HepG2 (cell line): ENCODE measurements around the gene JAKMIP2. TPM values are rescaled to one million over a fixed set of nuclear protein-coding genes. Genes with fewer than 3 reads are reported as not detected.
A peak's percentile ranks its signal among the peaks of the same experiment; 100 is the strongest.

Experiments used
- CAMTA2 ChIP-seq: sonication (generic); formaldehyde crosslinking; IDR thresholded peaks from 2 replicates; pipeline ENCODE4 v1.4.0; 2020; ENCODE audit warnings: mild to moderate bottlenecking, missing genetic modification reagents, borderline replicate concordance
- GABPA ChIP-seq, 2 experiments: IDR thresholded peaks; 2 replicates each; pipeline ENCODE4 v1.6.1; 2011 to 2016; ENCODE audit warnings: low read depth in 2 of 2, low read length in 1 of 2, missing biosample characterization in 1 of 2, missing genetic modification characterization in 1 of 2
- HDAC1 ChIP-seq: sonication (generic); formaldehyde crosslinking; IDR thresholded peaks from 2 replicates; pipeline ENCODE4 v1.5.1; 2020; ENCODE audit warnings: mild to moderate bottlenecking, missing genetic modification reagents
- ISX ChIP-seq: sonication (generic); formaldehyde crosslinking; conservative IDR thresholded peaks from 2 replicates; pipeline ENCODE4 v1.5.0; 2020; ENCODE audit warnings: missing genetic modification reagents
- KDM3A ChIP-seq: IDR thresholded peaks from 2 replicates; pipeline ENCODE4 v1.6.1; 2018; ENCODE audit warnings: low read depth, missing compliant biosample characterization
- MAFK ChIP-seq, 2 experiments: IDR thresholded peaks in 1 of 2; conservative IDR thresholded peaks in 1 of 2; 2 replicates each; pipeline ENCODE4 v1.6.1; 2011; ENCODE audit warnings: improper control_type of control experiment in 2 of 2, low read length in 2 of 2
- RBAK ChIP-seq: sonication (generic); formaldehyde crosslinking; IDR thresholded peaks from 2 replicates; pipeline ENCODE4 v1.5.1; 2020; ENCODE audit warnings: mild to moderate bottlenecking, missing genetic modification reagents
- SKI ChIP-seq: fragments of 450-650 bp; IDR thresholded peaks from one replicate; pipeline ENCODE4 v1.6.1; 2018; ENCODE audit warnings: mild to moderate bottlenecking; ENCODE audit not compliant: partially characterized antibody
- SP2 ChIP-seq: sonication (generic); formaldehyde crosslinking; IDR thresholded peaks from 2 replicates; pipeline ENCODE4 v1.5.1; 2020; ENCODE audit warnings: mild to moderate bottlenecking, missing genetic modification reagents
- THYN1 ChIP-seq: sonication (generic); formaldehyde crosslinking; IDR thresholded peaks from 2 replicates; pipeline ENCODE4 v1.8.1; 2023; ENCODE audit warnings: low read depth, mild to moderate bottlenecking, moderate library complexity, missing genetic modification reagents, borderline replicate concordance
- ZFP36L1 ChIP-seq: sonication (generic); formaldehyde crosslinking; IDR thresholded peaks from 2 replicates; pipeline ENCODE4 v1.8.0; 2022; ENCODE audit warnings: mild to moderate bottlenecking, missing genetic modification reagents, moderate library complexity
- ZMAT3 ChIP-seq: sonication (generic); formaldehyde crosslinking; conservative IDR thresholded peaks from 2 replicates; pipeline ENCODE4 v1.7.0; 2021; ENCODE audit warnings: missing genetic modification reagents
- ZNF121 ChIP-seq: sonication (generic); formaldehyde crosslinking; IDR thresholded peaks from 2 replicates; pipeline ENCODE4 v1.5.0; 2020; ENCODE audit warnings: mild to moderate bottlenecking, missing genetic modification reagents
- ZNF124 ChIP-seq: sonication (generic); formaldehyde crosslinking; IDR thresholded peaks from 2 replicates; pipeline ENCODE4 v1.4.0; 2020; ENCODE audit warnings: missing genetic modification reagents
- ZNF761 ChIP-seq: sonication (generic); formaldehyde crosslinking; conservative IDR thresholded peaks from 2 replicates; pipeline ENCODE4 v1.4.0; 2020; ENCODE audit warnings: mild to moderate bottlenecking, missing genetic modification reagents
- ZNF766 ChIP-seq: sonication (generic); formaldehyde crosslinking; IDR thresholded peaks from 2 replicates; pipeline ENCODE4 v1.5.0; 2020; ENCODE audit warnings: missing genetic modification reagents, borderline replicate concordance
- ZNF839 ChIP-seq: sonication (generic); formaldehyde crosslinking; IDR thresholded peaks from 2 replicates; pipeline ENCODE4 v1.4.0; 2020; ENCODE audit warnings: missing genetic modification reagents, mild to moderate bottlenecking, borderline replicate concordance
- polyA plus RNA-seq, 8 experiments: library from polyadenylated mRNA; depleted of rRNA in 3 of 8; stranded (reverse) in 7 of 8; unstranded in 1 of 8; fragments of >200 nt; fragmentation: Illumina TruSeq in 4 of 8; extraction: Trizol in 4 of 8; gene quantifications; 2 replicates each; pipeline versions ENCODE4 v1.2.1 to v1.2.3, GENCODE V29; 2011 to 2016; ENCODE audit warnings: low read depth in 4 of 8, missing spikeins in 1 of 8, mixed read lengths in 1 of 8; ENCODE audit not compliant: insufficient read depth in 1 of 8
- total RNA-seq, 5 experiments: library from RNA; depleted of rRNA; stranded (reverse); fragments of >200 nt; fragmentation: Illumina TruSeq; extraction: Trizol; gene quantifications; 2 replicates each; pipeline ENCODE4 v1.2.3, GENCODE V29; 2016; ENCODE audit warnings: low read depth in 1 of 5
- TF ChIP-seq, protein P1 (sequence below): IDR thresholded peaks from 2 replicates; pipeline ENCODE4 v1.6.1; 2012; ENCODE audit warnings: low read depth, low read length, improper control_type of control experiment
- TF ChIP-seq, protein P2 (sequence below), 2 experiments: fragments of 450-650 bp in 1 of 2; sonication (generic) in 1 of 2; formaldehyde crosslinking; IDR thresholded peaks; 2 replicates each; pipeline versions ENCODE4 v1.5.0 to v1.8.0; 2020 to 2022; ENCODE audit warnings: mild to moderate bottlenecking in 1 of 2, missing genetic modification reagents in 1 of 2
- TF ChIP-seq, protein P3 (sequence below): sonication (generic); formaldehyde crosslinking; IDR thresholded peaks from 2 replicates; pipeline ENCODE4 v1.9.0; 2021; ENCODE audit warnings: missing genetic modification reagents, mild to moderate bottlenecking, borderline replicate concordance
- TF ChIP-seq, protein P4 (sequence below): sonication (generic); formaldehyde crosslinking; IDR thresholded peaks from 2 replicates; pipeline ENCODE4 v1.9.0; 2021; ENCODE audit warnings: missing genetic modification reagents, borderline replicate concordance
- TF ChIP-seq, protein P5 (sequence below): IDR thresholded peaks from 2 replicates; pipeline ENCODE4 v1.6.1; 2018; ENCODE audit warnings: missing genetic modification reagents

The JAKMIP2 gene
- total and polyA plus RNA-seq, 2 of the 13 experiments (the other 11 are each of a cell fraction or from before 2014, with no cell fraction given): 0.04 to 2.1 TPM

DNA sequence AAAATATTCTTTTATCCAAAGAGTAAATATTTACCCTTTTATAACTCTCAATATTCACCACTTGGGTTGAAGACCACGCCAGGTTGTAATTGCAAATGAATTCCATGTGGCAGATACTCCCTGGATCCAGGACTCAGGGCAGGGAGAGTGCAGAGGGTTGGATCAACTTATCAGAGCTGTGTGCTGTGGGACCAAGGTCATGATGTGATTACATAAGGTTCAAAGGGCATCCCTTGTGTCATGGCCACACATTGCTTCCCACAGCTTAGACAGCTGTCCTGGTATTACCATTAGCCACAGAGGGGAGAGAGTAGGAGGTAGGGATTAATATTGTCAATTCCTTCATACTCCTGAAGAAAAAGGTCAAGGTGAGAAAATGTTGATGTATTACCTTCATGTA, 133.9 kb downstream of the JAKMIP2 start (continued):
- TF ChIP-seq HDAC1: peak; percentile 73
- TF ChIP-seq ZNF839 (CRISPR knock-in tag): no peak
- TF ChIP-seq, protein P1, sequence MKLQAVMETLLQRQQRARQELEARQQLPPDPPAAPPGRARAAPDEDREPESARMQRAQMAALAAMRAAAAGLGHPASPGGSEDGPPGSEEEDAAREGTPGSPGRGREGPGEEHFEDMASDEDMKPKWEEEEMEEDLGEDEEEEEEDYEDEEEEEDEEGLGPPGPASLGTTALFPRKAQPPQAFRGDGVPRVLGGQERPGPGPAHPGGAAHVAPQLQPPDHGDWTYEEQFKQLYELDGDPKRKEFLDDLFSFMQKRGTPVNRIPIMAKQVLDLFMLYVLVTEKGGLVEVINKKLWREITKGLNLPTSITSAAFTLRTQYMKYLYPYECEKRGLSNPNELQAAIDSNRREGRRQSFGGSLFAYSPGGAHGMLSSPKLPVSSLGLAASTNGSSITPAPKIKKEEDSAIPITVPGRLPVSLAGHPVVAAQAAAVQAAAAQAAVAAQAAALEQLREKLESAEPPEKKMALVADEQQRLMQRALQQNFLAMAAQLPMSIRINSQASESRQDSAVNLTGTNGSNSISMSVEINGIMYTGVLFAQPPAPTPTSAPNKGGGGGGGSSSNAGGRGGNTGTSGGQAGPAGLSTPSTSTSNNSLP: peak; percentile 88
- TF ChIP-seq ZFP36L1 (CRISPR knock-in tag): peak; percentile 57; the same call in 1 of the 2 replicates
- TF ChIP-seq CAMTA2 (CRISPR knock-in tag): no peak
- TF ChIP-seq ZMAT3 (CRISPR knock-in tag): 0 out of 2 replicates have a peak, but pooled peaks have one; percentile 29
- TF ChIP-seq SP2 (CRISPR knock-in tag): no peak
- TF ChIP-seq SKI: peak; percentile 43
- no peak for TF ChIP-seq ZNF124
- TF ChIP-seq, protein P2, sequence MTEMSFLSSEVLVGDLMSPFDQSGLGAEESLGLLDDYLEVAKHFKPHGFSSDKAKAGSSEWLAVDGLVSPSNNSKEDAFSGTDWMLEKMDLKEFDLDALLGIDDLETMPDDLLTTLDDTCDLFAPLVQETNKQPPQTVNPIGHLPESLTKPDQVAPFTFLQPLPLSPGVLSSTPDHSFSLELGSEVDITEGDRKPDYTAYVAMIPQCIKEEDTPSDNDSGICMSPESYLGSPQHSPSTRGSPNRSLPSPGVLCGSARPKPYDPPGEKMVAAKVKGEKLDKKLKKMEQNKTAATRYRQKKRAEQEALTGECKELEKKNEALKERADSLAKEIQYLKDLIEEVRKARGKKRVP (CRISPR knock-in tag; IDR thresholded peaks at IDR 0.05): 0 out of 4 replicates have a peak, but pooled peaks of 1 of the 2 experiments have one; percentile 22
- TF ChIP-seq KDM3A (CRISPR knock-in tag): no peak
- TF ChIP-seq, protein P3, sequence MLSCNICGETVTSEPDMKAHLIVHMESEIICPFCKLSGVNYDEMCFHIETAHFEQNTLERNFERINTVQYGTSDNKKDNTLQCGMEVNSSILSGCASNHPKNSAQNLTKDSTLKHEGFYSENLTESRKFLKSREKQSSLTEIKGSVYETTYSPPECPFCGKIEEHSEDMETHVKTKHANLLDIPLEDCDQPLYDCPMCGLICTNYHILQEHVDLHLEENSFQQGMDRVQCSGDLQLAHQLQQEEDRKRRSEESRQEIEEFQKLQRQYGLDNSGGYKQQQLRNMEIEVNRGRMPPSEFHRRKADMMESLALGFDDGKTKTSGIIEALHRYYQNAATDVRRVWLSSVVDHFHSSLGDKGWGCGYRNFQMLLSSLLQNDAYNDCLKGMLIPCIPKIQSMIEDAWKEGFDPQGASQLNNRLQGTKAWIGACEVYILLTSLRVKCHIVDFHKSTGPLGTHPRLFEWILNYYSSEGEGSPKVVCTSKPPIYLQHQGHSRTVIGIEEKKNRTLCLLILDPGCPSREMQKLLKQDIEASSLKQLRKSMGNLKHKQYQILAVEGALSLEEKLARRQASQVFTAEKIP (CRISPR knock-in tag): no peak
- TF ChIP-seq ZNF761 (CRISPR knock-in tag): no peak
- TF ChIP-seq ISX: no peak
- TF ChIP-seq, protein P4, sequence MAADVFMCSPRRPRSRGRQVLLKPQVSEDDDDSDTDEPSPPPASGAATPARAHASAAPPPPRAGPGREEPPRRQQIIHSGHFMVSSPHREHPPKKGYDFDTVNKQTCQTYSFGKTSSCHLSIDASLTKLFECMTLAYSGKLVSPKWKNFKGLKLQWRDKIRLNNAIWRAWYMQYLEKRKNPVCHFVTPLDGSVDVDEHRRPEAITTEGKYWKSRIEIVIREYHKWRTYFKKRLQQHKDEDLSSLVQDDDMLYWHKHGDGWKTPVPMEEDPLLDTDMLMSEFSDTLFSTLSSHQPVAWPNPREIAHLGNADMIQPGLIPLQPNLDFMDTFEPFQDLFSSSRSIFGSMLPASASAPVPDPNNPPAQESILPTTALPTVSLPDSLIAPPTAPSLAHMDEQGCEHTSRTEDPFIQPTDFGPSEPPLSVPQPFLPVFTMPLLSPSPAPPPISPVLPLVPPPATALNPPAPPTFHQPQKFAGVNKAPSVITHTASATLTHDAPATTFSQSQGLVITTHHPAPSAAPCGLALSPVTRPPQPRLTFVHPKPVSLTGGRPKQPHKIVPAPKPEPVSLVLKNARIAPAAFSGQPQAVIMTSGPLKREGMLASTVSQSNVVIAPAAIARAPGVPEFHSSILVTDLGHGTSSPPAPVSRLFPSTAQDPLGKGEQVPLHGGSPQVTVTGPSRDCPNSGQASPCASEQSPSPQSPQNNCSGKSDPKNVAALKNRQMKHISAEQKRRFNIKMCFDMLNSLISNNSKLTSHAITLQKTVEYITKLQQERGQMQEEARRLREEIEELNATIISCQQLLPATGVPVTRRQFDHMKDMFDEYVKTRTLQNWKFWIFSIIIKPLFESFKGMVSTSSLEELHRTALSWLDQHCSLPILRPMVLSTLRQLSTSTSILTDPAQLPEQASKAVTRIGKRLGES (CRISPR knock-in tag): no peak
- TF ChIP-seq THYN1 (CRISPR knock-in tag): no peak
- TF ChIP-seq ZNF121 (CRISPR knock-in tag): no peak
- TF ChIP-seq ZNF766 (CRISPR knock-in tag): no peak
- TF ChIP-seq GABPA (IDR thresholded peaks at IDR 0.05; ENCODE audit: low read depth, low read length): no peak
- TF ChIP-seq GABPA (CRISPR knock-in tag; IDR thresholded peaks at IDR 0.05; ENCODE audit: low read depth): 0 out of 2 replicates have a peak, but pooled peaks have one; percentile 11
- TF ChIP-seq, protein P5, sequence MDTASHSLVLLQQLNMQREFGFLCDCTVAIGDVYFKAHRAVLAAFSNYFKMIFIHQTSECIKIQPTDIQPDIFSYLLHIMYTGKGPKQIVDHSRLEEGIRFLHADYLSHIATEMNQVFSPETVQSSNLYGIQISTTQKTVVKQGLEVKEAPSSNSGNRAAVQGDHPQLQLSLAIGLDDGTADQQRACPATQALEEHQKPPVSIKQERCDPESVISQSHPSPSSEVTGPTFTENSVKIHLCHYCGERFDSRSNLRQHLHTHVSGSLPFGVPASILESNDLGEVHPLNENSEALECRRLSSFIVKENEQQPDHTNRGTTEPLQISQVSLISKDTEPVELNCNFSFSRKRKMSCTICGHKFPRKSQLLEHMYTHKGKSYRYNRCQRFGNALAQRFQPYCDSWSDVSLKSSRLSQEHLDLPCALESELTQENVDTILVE: no peak
- no peak for TF ChIP-seq MAFK (conservative IDR thresholded peaks at IDR 0.05 in 1 of 2, IDR thresholded peaks at IDR 0.05 in 1 of 2; ENCODE audit: low read length in 2 of 2)
- no peak for TF ChIP-seq RBAK (CRISPR knock-in tag)
